Ovary (tissue), 10 donors: ENCODE measurements around the gene ADCY6. TPM values are rescaled to one million over a fixed set of nuclear protein-coding genes. Genes with fewer than 3 reads are reported as not detected.

Experiments
- DNase-seq, 5 donors: peaks; one replicate each; pipeline ENCODE4 v3.0.0-alpha.2; 2019 to 2020
- H3K27ac ChIP-seq, 2 donors: fragments of 200-600 bp; one replicate each; pipeline versions ENCODE4 v1.5.1 to v1.8.0; 2019 to 2022
- H3K27me3 ChIP-seq: fragments of 200-600 bp; one replicate; pipeline ENCODE4 v1.8.0; 2022
- H3K36me3 ChIP-seq: fragments of 200-600 bp; sonication (generic); one replicate; pipeline ENCODE4 v1.5.1; 2019
- H3K4me1 ChIP-seq: one replicate; pipeline ENCODE4 v1.8.1; 2013; ENCODE audit warnings: mild to moderate bottlenecking, moderate library complexity; ENCODE audit not compliant: insufficient read depth
- H3K4me3 ChIP-seq: fragments of 200-600 bp; sonication (generic); one replicate; pipeline ENCODE4 v1.5.1; 2017
- H3K9me3 ChIP-seq, 2 donors: fragments of 200-600 bp in 1 of 2; sonication (generic) in 1 of 2; one replicate each; pipeline versions ENCODE4 v1.5.1 to v1.8.1; 2013 to 2019; ENCODE audit warnings: mild to moderate bottlenecking in 1 of 2, moderate library complexity in 1 of 2
- CTCF ChIP-seq, 3 donors: fragments of 450-650 bp in 2 of 3; fragments of 200-600 bp in 1 of 3; IDR thresholded peaks; one replicate each; pipeline versions ENCODE4 v1.5.1 to v1.8.0; 2016 to 2022; ENCODE audit warnings: antibody characterized with exemption in 3 of 3, mild to moderate bottlenecking in 1 of 3
- EP300 ChIP-seq: sonication (generic); formaldehyde crosslinking; IDR thresholded peaks from one replicate; pipeline ENCODE4 v1.6.1; 2017; ENCODE audit warnings: antibody characterized with exemption
- POLR2A ChIP-seq: fragments of 450-650 bp; IDR thresholded peaks from one replicate; pipeline ENCODE4 v1.6.1; 2017; ENCODE audit warnings: antibody characterized with exemption, mild to moderate bottlenecking, moderate library complexity
- WGBS, 3 donors: extraction: QIAGEN DNeasy Blood & Tissue Kit in 1 of 3; methylation state at CpG; one replicate each; pipeline versions ENCODE4 v1.1.5 to v1.1.7; 2013 to 2017; 5-methylcytosine and 5-hydroxymethylcytosine counted together
- intact Hi-C, 4 donors: fragments of 100-400 bp; cut with DNase I; formaldehyde crosslinking; loops; one replicate each; pipeline versions ENCODE4 v1.11.0 to v1.15.1; 2022 to 2023
- long read RNA-seq, 3 donors: library from polyadenylated mRNA in 2 of 3; unstranded in 2 of 3; transcript quantifications; one replicate each; pipeline ENCODE4 v2.0.0 and lab custom pipeline, GENCODE V29; 2021 to 2026
- polyA plus RNA-seq, 2 donors: library from polyadenylated mRNA; stranded (reverse); fragments of 200-250 nt in 1 of 2; fragments of 350-450 nt in 1 of 2; fragmentation: Illumina TruSeq in 1 of 2; extraction: RNeasy Lipid Tissue Mini Kit (QIAGEN cat#74804) in 1 of 2; gene quantifications; one replicate each; pipeline ENCODE4 v1.2.3, GENCODE V29; 2013 to 2014
- total RNA-seq, 7 donors: library from RNA; depleted of rRNA in 2 of 7; stranded (reverse); fragments of >200 nt in 2 of 7; fragmentation: NEBNext Ultra II Directional in 3 of 7; extraction: Animal tissue kit (Norgen Biotek cat#: 25700) in 3 of 7; gene quantifications; one replicate each; pipeline versions ENCODE4 v1.1.0 to v1.2.4, GENCODE V29; 2016 to 2023
- donor health status: DM: no; HTN: no; CAD: no; lungs with moderate emphysema.
- donor health status: DM: no; HTN: no; CAD: no.
- donor health status: Bipolar disorder and iron deficiency.
- donor health status: DM: yes; HTN: yes; CAD: no.
- donor health status: DM: no; HTN: no; CAD: no.
- donor health status: DM: yes; HTN: yes; CAD: no.

Gene ADCY6
- total RNA-seq (10 to 100 TPM; 14.8 to 83.3 (median 51.9) TPM), polyA plus RNA-seq (10 to 100 TPM; 25.4 to 28.1 TPM)
- long read RNA-seq, donor 1, partial matches to known transcripts = 11 of 35 reads
- long read RNA-seq, donor 1, other reads (novel, unspliced or antisense) = 24 of 35 reads
- long read RNA-seq, donor 2, full-length matches to known transcripts = 1 of 1 reads
- long read RNA-seq, donor 2, partial matches to known transcripts = 0 of 1 reads
- long read RNA-seq, donor 2, other reads (novel, unspliced or antisense) = 0 of 1 reads
- long read RNA-seq, donor 3, full-length matches to known transcripts = 10 of 104 reads
- long read RNA-seq, donor 3, partial matches to known transcripts = 20 of 104 reads
- long read RNA-seq, donor 3, other reads (novel, unspliced or antisense) = 74 of 104 reads

GRCh38 chr12:48788854-48789775, at the start of gene ADCY6:
Gene ADCY6 (minus strand): TSS chr12:48789089. CDS start chr12:48783434, 5,655 bp downstream.
- Histone ChIP-seq H3K9me3 (no peaks in the 10 kb centered on the region), H3K36me3 (no peaks in the 10 kb centered on the region), H3K4me3 (peak within 1 kb of the TSS; percentile 88), H3K27ac (peak within 1 kb of the TSS; percentile 76 to 84), H3K4me1 (peaks cover 11% of the 10 kb centered on the region), H3K27me3 (no peaks in the 10 kb centered on the region)
- WGBS, 3 donors = 1% methylated on average over 49 to 86 of the region's 86 CpGs
- DNase-seq = peak; percentile 78 to 87 (median 84)
- TF ChIP-seq CTCF (IDR thresholded peaks at IDR 0.05) (no peak), POLR2A (no peak), EP300 (no peak)
- intact Hi-C loops = no loop called here

GRCh38 chr12:48838048-48838447, 49.2 kb upstream of the ADCY6 start:
- intact Hi-C loops = no loop called here
- H3K36me3 ChIP-seq = no peaks in the 10 kb centered on the region
- H3K9me3 ChIP-seq = no peaks in the 10 kb centered on the region

GRCh38 chr12:48832321-48833060, 43.6 kb upstream of the ADCY6 start:
- no peak for TF ChIP-seq POLR2A
- no peak for TF ChIP-seq CTCF (IDR thresholded peaks at IDR 0.05)
- no peak for TF ChIP-seq EP300

More at GRCh38 chr12:48838048-48838447, 49.2 kb upstream of the ADCY6 start:
- no peak for TF ChIP-seq EP300
- no peak for TF ChIP-seq POLR2A
- TF ChIP-seq CTCF (IDR thresholded peaks at IDR 0.05) = no peak
- H3K4me1 ChIP-seq = no peaks in the 10 kb centered on the region
- no peak for DNase-seq
- WGBS, 3 donors = 84 to 88% (median 88%) methylated on average over 4 of the region's 4 CpGs
- H3K27ac ChIP-seq = no peak overlapping the region
- H3K27me3 ChIP-seq = no peaks in the 10 kb centered on the region
- H3K4me3 ChIP-seq = no peak overlapping the region

GRCh38 chr12:48831257-48831656, 42.4 kb upstream of the ADCY6 start:
- Histone ChIP-seq H3K4me3 (no peak overlapping the region), H3K27me3 (no peaks in the 10 kb centered on the region), H3K4me1 (no peaks in the 10 kb centered on the region), H3K27ac (no peak overlapping the region), H3K36me3 (no peaks in the 10 kb centered on the region), H3K9me3 (no peaks in the 10 kb centered on the region)
- DNase-seq = no peak
- 71 to 79% (median 76%) methylated on average over 6 of the region's 6 CpGs for WGBS, 3 donors
- intact Hi-C loops = no loop called here
- TF ChIP-seq POLR2A (no peak), EP300 (no peak), CTCF (IDR thresholded peaks at IDR 0.05) (no peak)

More at GRCh38 chr12:48832321-48833060, 43.6 kb upstream of the ADCY6 start:
- H3K36me3 ChIP-seq = no peaks in the 10 kb centered on the region
- intact Hi-C loops = no loop called here
- H3K9me3 ChIP-seq = no peaks in the 10 kb centered on the region
- no peak for DNase-seq
- H3K27me3 ChIP-seq = no peaks in the 10 kb centered on the region
- WGBS, 3 donors = 76 to 78% (median 78%) methylated on average over 12 of the region's 12 CpGs
- H3K4me3 ChIP-seq = no peak overlapping the region
- H3K27ac ChIP-seq = no peak overlapping the region
- H3K4me1 ChIP-seq = no peaks in the 10 kb centered on the region
